ENCODE results near the gene NMUR1. TPM values are rescaled to one million over a fixed set of nuclear protein-coding genes. Genes with fewer than 3 reads are reported as not detected.

The NMUR1 gene
- total RNA-seq, 2 donors from 2014 or later: 0.21 TPM; not detected in 1

GRCh38 chr2:231483398-231484329 lies 46.6 kb downstream of the NMUR1 start:
- ATAC-seq (replicated peaks in 1 of 2): peak; percentile 48 to 62
- H3K4me1 Mint-ChIP-seq (ENCODE audit: low read depth): peaks cover 15% of the 10 kb centered on the region
- H3K9me3 Mint-ChIP-seq: no peaks in the 10 kb centered on the region
- peak overlapping the region; percentile 87 for H3K27ac Mint-ChIP-seq
- H3K4me3 Mint-ChIP-seq: peak overlapping the region; percentile 75 to 84
- H3K27me3 Mint-ChIP-seq (ENCODE audit: low read depth): peaks cover 13% of the 10 kb centered on the region
- H3K36me3 Mint-ChIP-seq (ENCODE audit: insufficient read depth in 2 of 2): no peaks in the 10 kb centered on the region
- DNase-seq: peak; percentile 49 to 50

- peak overlapping the region; percentile 77 for H3K27ac Mint-ChIP-seq
- H3K36me3 Mint-ChIP-seq (ENCODE audit: insufficient read depth in 2 of 2): no peaks in the 10 kb centered on the region
These were observed 47.3 kb downstream of the NMUR1 start for GRCh38 chr2:231482806-231483391.

GRCh38 chr2:231480781-231481180 lies 49.5 kb downstream of the NMUR1 start:
- Mint-ChIP-seq H3K9me3 (no peaks in the 10 kb centered on the region), H3K4me3 (no peak overlapping the region), H3K36me3 (ENCODE audit: insufficient read depth in 2 of 2) (no peaks in the 10 kb centered on the region), H3K27me3 (ENCODE audit: low read depth) (no peaks in the 10 kb centered on the region), H3K4me1 (ENCODE audit: low read depth) (peaks cover 15% of the 10 kb centered on the region), H3K27ac (no peak overlapping the region)
- no peak for ATAC-seq (replicated peaks in 1 of 2)
- DNase-seq: no peak

More at GRCh38 chr2:231482806-231483391, 47.3 kb downstream of the NMUR1 start:
- ATAC-seq (replicated peaks in 1 of 2) (peak; percentile 90 to 92), DNase-seq (peak; percentile 84 to 85)
- H3K9me3 Mint-ChIP-seq: no peaks in the 10 kb centered on the region
- H3K27me3 Mint-ChIP-seq (ENCODE audit: low read depth): peaks cover 6% of the 10 kb centered on the region
- peaks cover 15% of the 10 kb centered on the region for H3K4me1 Mint-ChIP-seq (ENCODE audit: low read depth)
- H3K4me3 Mint-ChIP-seq: peak overlapping the region; percentile 75 to 84

GRCh38 chr2:231479455-231479854 lies 50.8 kb downstream of the NMUR1 start:
- DNase-seq: no peak
- ATAC-seq (replicated peaks in 1 of 2): no peak
- Mint-ChIP-seq H3K27me3 (ENCODE audit: low read depth) (no peaks in the 10 kb centered on the region), H3K9me3 (no peaks in the 10 kb centered on the region), H3K36me3 (ENCODE audit: insufficient read depth in 2 of 2) (no peaks in the 10 kb centered on the region), H3K27ac (no peak overlapping the region), H3K4me1 (ENCODE audit: low read depth) (peaks cover 15% of the 10 kb centered on the region), H3K4me3 (no peak overlapping the region)

- Mint-ChIP-seq H3K4me1 (ENCODE audit: low read depth) (peaks cover 3% of the 10 kb centered on the region), H3K27ac (no peak overlapping the region), H3K9me3 (no peaks in the 10 kb centered on the region), H3K27me3 (ENCODE audit: low read depth) (no peaks in the 10 kb centered on the region), H3K4me3 (no peak overlapping the region), H3K36me3 (ENCODE audit: insufficient read depth in 2 of 2) (no peaks in the 10 kb centered on the region)
- DNase-seq: no peak
- no peak for ATAC-seq (replicated peaks in 1 of 2)
These were observed 53.3 kb downstream of the NMUR1 start for GRCh38 chr2:231476920-231477319.

GRCh38 chr2:231475965-231476364 lies 54.3 kb downstream of the NMUR1 start:
- Mint-ChIP-seq H3K27me3 (ENCODE audit: low read depth) (no peaks in the 10 kb centered on the region), H3K9me3 (no peaks in the 10 kb centered on the region)
- no peak for ATAC-seq (replicated peaks in 1 of 2)

More at GRCh38 chr2:231475965-231476364, 54.3 kb downstream of the NMUR1 start:
- no peak overlapping the region for H3K27ac Mint-ChIP-seq
- H3K4me1 Mint-ChIP-seq (ENCODE audit: low read depth): no peaks in the 10 kb centered on the region
- DNase-seq: no peak
- no peak overlapping the region for H3K4me3 Mint-ChIP-seq
- H3K36me3 Mint-ChIP-seq (ENCODE audit: insufficient read depth in 2 of 2): no peaks in the 10 kb centered on the region

Other genes with a start within 250 kb of the NMUR1 start
- under 1 TPM; 0.34 to 0.76 TPM for gene B3GNT7, start 134.7 kb downstream of the NMUR1 start, total RNA-seq
- gene NCL, start 66.0 kb downstream of the NMUR1 start, total RNA-seq: 100 to 1,000 TPM; 501 to 656 TPM
- gene TEX44, start 62.4 kb upstream of the NMUR1 start, total RNA-seq: not detected
- 1,000 to 10,000 TPM; 1,057 to 1,154 TPM for gene PTMA, start 178.1 kb upstream of the NMUR1 start, total RNA-seq